ENCODE data around the gene CROCC2. TPM values are rescaled to one million over a fixed set of nuclear protein-coding genes. Genes with fewer than 3 reads are reported as not detected.

CROCC2 gene
- total RNA-seq, 4 donors from 2014 or later = not detected

DNA sequence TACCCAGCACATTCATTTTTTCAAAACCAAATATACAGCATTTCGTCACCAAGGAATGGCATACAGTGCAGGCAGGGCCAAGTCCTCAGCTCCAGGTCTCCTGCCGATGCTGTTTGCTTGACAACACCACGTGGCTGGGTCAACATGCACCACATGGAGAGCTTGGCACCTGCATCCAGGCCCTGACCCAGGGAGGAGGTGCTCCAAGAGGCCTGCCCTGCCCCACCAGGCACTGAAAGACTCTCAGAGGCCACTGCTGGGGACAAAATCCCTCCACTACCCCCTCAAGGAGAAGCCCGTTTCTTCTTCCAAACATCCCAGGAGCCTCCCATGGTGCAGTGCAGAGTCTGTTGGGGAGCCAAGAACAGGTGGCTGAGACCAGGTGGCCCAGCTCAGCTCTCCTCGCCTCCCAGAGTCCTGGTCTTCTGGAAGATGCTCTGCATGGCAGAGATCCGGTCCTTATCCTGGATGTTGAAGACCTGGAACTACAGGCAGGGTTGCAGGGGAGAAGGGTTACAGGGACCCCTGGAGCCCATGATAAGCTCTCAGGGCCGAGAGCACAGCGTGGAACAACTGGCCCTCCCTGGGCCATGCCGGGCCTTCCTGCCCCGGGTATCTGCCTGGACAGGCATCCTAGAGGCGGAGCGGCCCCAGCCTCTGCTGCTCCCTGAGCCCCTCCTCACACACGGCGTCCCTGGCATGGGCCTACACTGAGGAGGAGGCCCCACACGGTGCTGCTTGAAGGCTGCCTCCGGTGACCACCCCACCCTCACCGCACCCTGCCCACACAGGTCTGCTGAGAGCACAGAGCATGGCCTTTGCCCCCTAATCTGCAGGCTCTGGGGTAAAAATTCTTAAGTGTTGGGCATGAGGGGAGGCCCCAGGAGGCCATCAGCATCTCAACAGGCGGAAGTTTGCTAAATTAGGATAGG, 19.2 kb upstream of the CROCC2 start:
- TF ChIP-seq EP300 (IDR thresholded peaks at IDR 0.05; ENCODE audit: low read depth) = no peak
- TF ChIP-seq POLR2AphosphoS5 (IDR thresholded peaks at IDR 0.05) = no peak
- no peak for TF ChIP-seq POLR2A (IDR thresholded peaks at IDR 0.05)
- TF ChIP-seq, protein P1, sequence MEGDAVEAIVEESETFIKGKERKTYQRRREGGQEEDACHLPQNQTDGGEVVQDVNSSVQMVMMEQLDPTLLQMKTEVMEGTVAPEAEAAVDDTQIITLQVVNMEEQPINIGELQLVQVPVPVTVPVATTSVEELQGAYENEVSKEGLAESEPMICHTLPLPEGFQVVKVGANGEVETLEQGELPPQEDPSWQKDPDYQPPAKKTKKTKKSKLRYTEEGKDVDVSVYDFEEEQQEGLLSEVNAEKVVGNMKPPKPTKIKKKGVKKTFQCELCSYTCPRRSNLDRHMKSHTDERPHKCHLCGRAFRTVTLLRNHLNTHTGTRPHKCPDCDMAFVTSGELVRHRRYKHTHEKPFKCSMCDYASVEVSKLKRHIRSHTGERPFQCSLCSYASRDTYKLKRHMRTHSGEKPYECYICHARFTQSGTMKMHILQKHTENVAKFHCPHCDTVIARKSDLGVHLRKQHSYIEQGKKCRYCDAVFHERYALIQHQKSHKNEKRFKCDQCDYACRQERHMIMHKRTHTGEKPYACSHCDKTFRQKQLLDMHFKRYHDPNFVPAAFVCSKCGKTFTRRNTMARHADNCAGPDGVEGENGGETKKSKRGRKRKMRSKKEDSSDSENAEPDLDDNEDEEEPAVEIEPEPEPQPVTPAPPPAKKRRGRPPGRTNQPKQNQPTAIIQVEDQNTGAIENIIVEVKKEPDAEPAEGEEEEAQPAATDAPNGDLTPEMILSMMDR (IDR thresholded peaks at IDR 0.05) = no peak

DNA sequence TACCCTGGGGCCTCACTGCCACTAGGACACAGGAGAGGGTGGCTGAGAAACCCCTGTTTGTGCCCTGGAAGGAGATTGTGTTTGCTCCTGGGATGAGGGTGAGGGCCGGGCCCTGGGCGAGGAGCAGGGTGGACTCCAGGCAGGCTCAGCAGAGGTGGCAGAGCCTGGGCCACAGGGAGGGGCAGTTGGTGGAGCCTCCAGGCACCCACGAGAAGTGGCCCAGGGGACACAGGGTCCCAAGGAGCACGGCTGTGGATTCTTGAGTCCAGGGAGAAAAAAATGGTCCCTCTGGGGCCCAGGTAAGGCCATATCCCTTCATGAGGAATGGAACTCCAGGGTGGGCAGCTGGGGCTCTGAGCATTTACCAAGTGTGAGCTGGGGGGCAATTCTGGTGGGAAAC, 18.5 kb upstream of the CROCC2 start:
- Histone ChIP-seq H3K36me3 (no peaks in the 10 kb centered on the region), H3K27me3 (no peaks in the 10 kb centered on the region), H3K27ac (no peak overlapping the region), H3K4me3 (no peak overlapping the region), H3K4me1 (peaks cover 0 to 12% (median 3%) of the 10 kb centered on the region in 4 donors), H3K9me3 (no peaks in the 10 kb centered on the region)
- intact Hi-C loops (cut with DNase I; ENCODE audit: low total_unique reads) (no loop called here), in situ Hi-C loops (cut with MboI; ENCODE audit: low pct_ligation_motif_present in 1 of 4, low pct_unique_long_range_greater_than_20kb in 1 of 4, low sequenced_read_pairs in 3 of 4) (no loop called here)
- no peak for DNase-seq
- TF ChIP-seq, protein P1 (IDR thresholded peaks at IDR 0.05) = no peak
- TF ChIP-seq EP300 (IDR thresholded peaks at IDR 0.05; ENCODE audit: low read depth) (no peak), POLR2AphosphoS5 (IDR thresholded peaks at IDR 0.05) (no peak), POLR2A (IDR thresholded peaks at IDR 0.05) (no peak)
- 59 to 90% methylated on average over 2 to 4 of the region's 4 CpGs for WGBS, 2 donors (ENCODE audit: low coverage in 1 of 2)

More for the DNA sequence above, 19.2 kb upstream of the CROCC2 start:
- in situ Hi-C loops (cut with MboI; ENCODE audit: low pct_ligation_motif_present in 1 of 4, low pct_unique_long_range_greater_than_20kb in 1 of 4, low sequenced_read_pairs in 3 of 4) = no loop called here
- H3K27me3 ChIP-seq = no peaks in the 10 kb centered on the region
- H3K4me3 ChIP-seq = no peak overlapping the region
- 77 to 100% methylated on average over 1 to 18 of the region's 18 CpGs for WGBS, 2 donors (ENCODE audit: low coverage in 1 of 2)
- DNase-seq = no peak
- intact Hi-C loops (cut with DNase I; ENCODE audit: low total_unique reads) = no loop called here
- H3K9me3 ChIP-seq = no peaks in the 10 kb centered on the region
- no peaks in the 10 kb centered on the region for H3K36me3 ChIP-seq
- H3K4me1 ChIP-seq = peaks cover 0 to 12% (median 3%) of the 10 kb centered on the region in 4 donors
- H3K27ac ChIP-seq = no peak overlapping the region

DNA sequence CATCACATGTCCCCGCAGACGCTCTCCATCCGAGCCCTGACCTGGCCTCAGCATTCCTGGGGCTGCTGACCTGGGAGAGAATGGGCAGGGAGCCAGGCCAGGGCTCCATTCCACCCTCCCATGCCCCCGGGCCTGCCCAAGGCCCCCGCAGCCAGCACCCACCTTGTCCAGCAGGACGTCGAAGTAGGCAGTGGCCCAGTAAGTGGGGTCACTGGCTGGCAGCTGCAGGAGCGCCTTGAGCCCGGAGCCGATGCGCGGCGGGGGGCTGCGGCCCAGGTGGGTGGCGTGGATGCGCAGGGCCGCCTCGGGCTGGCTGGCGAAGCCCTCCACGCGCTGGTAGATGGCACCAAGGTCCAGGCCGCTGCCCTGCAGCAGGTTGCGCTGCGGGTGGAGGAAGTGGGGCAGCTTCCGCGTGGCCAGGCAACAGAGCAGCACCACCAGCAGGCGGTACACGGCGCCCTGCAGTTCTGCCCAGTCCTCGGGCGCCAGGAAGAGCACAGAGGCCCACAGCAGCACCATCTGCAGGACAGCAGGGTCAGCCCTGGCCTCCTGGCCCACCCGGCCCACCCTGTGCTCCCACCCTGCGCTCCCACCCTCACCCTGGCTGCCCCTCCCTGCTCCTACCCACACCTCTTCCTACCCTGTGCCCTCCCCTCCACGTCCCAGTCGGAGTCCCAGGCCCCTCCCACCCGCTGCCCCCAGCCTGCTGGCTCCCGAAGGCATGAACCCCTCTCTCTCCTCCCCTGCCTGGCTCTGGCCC, 17.8 kb upstream of the CROCC2 start:
- no peaks in the 10 kb centered on the region for H3K27me3 ChIP-seq
- no peak overlapping the region for H3K4me3 ChIP-seq
- intact Hi-C loops (cut with DNase I; ENCODE audit: low total_unique reads) (no loop called here), in situ Hi-C loops (cut with MboI; ENCODE audit: low pct_ligation_motif_present in 1 of 4, low pct_unique_long_range_greater_than_20kb in 1 of 4, low sequenced_read_pairs in 3 of 4) (no loop called here)
- H3K4me1 ChIP-seq = peaks cover 0 to 12% (median 3%) of the 10 kb centered on the region in 4 donors
- DNase-seq = no peak
- no peak overlapping the region for H3K27ac ChIP-seq
- WGBS, 2 donors (ENCODE audit: low coverage in 1 of 2) = 88% methylated on average over 31 of the region's 37 CpGs; no CpG with 5 or more reads in 1 of the 2 donors
- H3K9me3 ChIP-seq = no peaks in the 10 kb centered on the region
- no peaks in the 10 kb centered on the region for H3K36me3 ChIP-seq
- no peak for TF ChIP-seq POLR2AphosphoS5 (IDR thresholded peaks at IDR 0.05)
- TF ChIP-seq EP300 (IDR thresholded peaks at IDR 0.05; ENCODE audit: low read depth) = no peak
- TF ChIP-seq POLR2A (IDR thresholded peaks at IDR 0.05) = no peak
- TF ChIP-seq, protein P1 (IDR thresholded peaks at IDR 0.05) = no peak
